Fibroblast of lung (primary cell): Measurements from ENCODE around the gene DNAAF1. TPM values are rescaled to one million over a fixed set of nuclear protein-coding genes. Genes with fewer than 3 reads are reported as not detected.
"Not testable (repeated sequence)": the region's sequence is repeated elsewhere in the genome, so short reads cannot be mapped to it uniquely, and the experiment has no call there.

ENCODE experiments used
- DNase-seq, 2 donors: peaks; one replicate each; pipeline versions ENCODE4 v3.0.0 to v3.0.0-alpha.2; 2010; ENCODE audit warnings: low read depth in 2 of 2
- H2AFZ ChIP-seq: 2 replicates; pipeline ENCODE4 v1.5.1; 2012; ENCODE audit warnings: low read length, control low read depth, inconsistent platforms
- H3K27ac ChIP-seq: 2 replicates; pipeline ENCODE4 v1.5.1; 2011; ENCODE audit warnings: low read length, control low read depth; ENCODE audit not compliant: insufficient read depth
- H3K27me3 ChIP-seq: 2 replicates; pipeline ENCODE4 v1.5.1; 2011; ENCODE audit warnings: mild to moderate bottlenecking, low read length; ENCODE audit not compliant: control insufficient read depth, insufficient read depth
- H3K36me3 ChIP-seq: 2 replicates; pipeline ENCODE4 v1.5.1; 2011; ENCODE audit warnings: low read length; ENCODE audit not compliant: control insufficient read depth, insufficient read depth
- H3K4me1 ChIP-seq: 2 replicates; pipeline ENCODE4 v1.5.1; 2011; ENCODE audit warnings: low read length; ENCODE audit not compliant: control insufficient read depth, insufficient read depth; ENCODE audit errors: extremely low read depth
- H3K4me2 ChIP-seq: 2 replicates; pipeline ENCODE4 v1.5.1; 2011; ENCODE audit warnings: low read length, control low read depth; ENCODE audit not compliant: insufficient read depth; ENCODE audit errors: extremely low read depth
- H3K4me3 ChIP-seq, 4 experiments: fragments of 200-600 bp in 1 of 4; sonication (generic) in 1 of 4; replicated peaks in 1 of 4; 2 replicates each; pipeline ENCODE4 v1.5.1; 2011 to 2016; ENCODE audit warnings: low read length in 4 of 4, low read depth in 3 of 4, mild to moderate bottlenecking in 3 of 4, control low read depth in 2 of 4, inconsistent platforms in 1 of 4, mixed read lengths in 1 of 4; ENCODE audit not compliant: insufficient read depth in 1 of 4; ENCODE audit errors: control extremely low read depth in 1 of 4
- H3K79me2 ChIP-seq: 2 replicates; pipeline ENCODE4 v1.5.1; 2012; ENCODE audit warnings: mild to moderate bottlenecking, low read length, inconsistent platforms; ENCODE audit not compliant: control insufficient read depth, insufficient read depth
- H3K9ac ChIP-seq: 2 replicates; pipeline ENCODE4 v1.5.1; 2011; ENCODE audit warnings: mild to moderate bottlenecking, low read length, control low read depth; ENCODE audit not compliant: insufficient read depth
- H3K9me3 ChIP-seq: 2 replicates; pipeline ENCODE4 v1.5.1; 2012; ENCODE audit warnings: low read depth, low read length; ENCODE audit not compliant: control insufficient read depth, insufficient read depth
- H4K20me1 ChIP-seq: 2 replicates; pipeline ENCODE4 v1.5.1; 2011; ENCODE audit warnings: low read length; ENCODE audit not compliant: control insufficient read depth, insufficient read depth; ENCODE audit errors: extremely low read depth
- EZH2 ChIP-seq: IDR thresholded peaks from 2 replicates; pipeline ENCODE4 v1.5.1; 2012; ENCODE audit warnings: low read length, control low read depth, mild to moderate bottlenecking; ENCODE audit errors: missing control alignments
- polyA plus RNA-seq, 2 donors: library from polyadenylated mRNA; depleted of rRNA in 1 of 2; stranded (reverse) in 1 of 2; unstranded in 1 of 2; fragments of >200 nt; gene quantifications; 2 replicates each; pipeline ENCODE4 v1.2.1, GENCODE V29; 2011 to 2012; ENCODE audit warnings: missing spikeins in 1 of 2
- total RNA-seq: library from RNA; depleted of rRNA; stranded (reverse); fragments of >200 nt; gene quantifications from 2 replicates; pipeline ENCODE4 v1.2.1, GENCODE V29; 2014
- TF ChIP-seq, protein P1 (sequence below), 2 donors: IDR thresholded peaks in 1 of 2; conservative IDR thresholded peaks in 1 of 2; 1 replicate in 1 of 2; 2 replicates in 1 of 2; pipeline ENCODE4 v1.5.1; 2011 to 2012; ENCODE audit warnings: low read length in 2 of 2, control low read depth in 1 of 2, inconsistent platforms in 1 of 2, low read depth in 1 of 2, mild to moderate bottlenecking in 1 of 2

Gene DNAAF1
- total and polyA plus RNA-seq, 2 donors (not counting 1 experiment from before 2014, with no cell fraction given): not detected

DNA sequence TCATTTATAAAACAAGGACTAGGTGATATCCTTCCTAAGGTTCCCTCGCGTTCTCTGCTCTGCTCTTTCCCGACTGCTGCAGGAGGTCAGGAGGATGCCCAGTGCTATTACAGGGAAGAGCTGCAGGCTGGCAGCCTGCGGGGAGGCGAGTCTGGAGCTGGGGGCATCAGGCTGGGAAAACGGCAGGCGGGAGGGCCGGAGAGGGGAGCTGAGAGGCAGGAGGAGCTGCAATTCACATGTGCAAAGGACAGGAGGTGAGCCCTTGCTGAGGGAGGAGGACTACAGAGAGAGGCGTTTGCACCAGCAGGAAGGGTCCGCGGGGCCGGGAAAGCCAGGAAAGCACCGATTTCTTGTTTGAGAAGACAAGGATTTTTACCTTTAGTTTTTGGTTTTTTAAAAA lies 54.0 kb downstream of the DNAAF1 start:
- Histone ChIP-seq H3K4me3 (no peak overlapping the region), H3K27ac (no peak overlapping the region), H3K36me3 (no peaks in the 10 kb centered on the region), H3K9ac (no peak overlapping the region), H3K27me3 (peaks cover 9% of the 10 kb centered on the region), H4K20me1 (no peaks in the 10 kb centered on the region), H3K9me3 (no peaks in the 10 kb centered on the region), H2AFZ (no peak overlapping the region), H3K4me1 (no peaks in the 10 kb centered on the region), H3K4me2 (no peak overlapping the region), H3K79me2 (no peaks in the 10 kb centered on the region)
- TF ChIP-seq EZH2: no peak
- TF ChIP-seq, protein P1, sequence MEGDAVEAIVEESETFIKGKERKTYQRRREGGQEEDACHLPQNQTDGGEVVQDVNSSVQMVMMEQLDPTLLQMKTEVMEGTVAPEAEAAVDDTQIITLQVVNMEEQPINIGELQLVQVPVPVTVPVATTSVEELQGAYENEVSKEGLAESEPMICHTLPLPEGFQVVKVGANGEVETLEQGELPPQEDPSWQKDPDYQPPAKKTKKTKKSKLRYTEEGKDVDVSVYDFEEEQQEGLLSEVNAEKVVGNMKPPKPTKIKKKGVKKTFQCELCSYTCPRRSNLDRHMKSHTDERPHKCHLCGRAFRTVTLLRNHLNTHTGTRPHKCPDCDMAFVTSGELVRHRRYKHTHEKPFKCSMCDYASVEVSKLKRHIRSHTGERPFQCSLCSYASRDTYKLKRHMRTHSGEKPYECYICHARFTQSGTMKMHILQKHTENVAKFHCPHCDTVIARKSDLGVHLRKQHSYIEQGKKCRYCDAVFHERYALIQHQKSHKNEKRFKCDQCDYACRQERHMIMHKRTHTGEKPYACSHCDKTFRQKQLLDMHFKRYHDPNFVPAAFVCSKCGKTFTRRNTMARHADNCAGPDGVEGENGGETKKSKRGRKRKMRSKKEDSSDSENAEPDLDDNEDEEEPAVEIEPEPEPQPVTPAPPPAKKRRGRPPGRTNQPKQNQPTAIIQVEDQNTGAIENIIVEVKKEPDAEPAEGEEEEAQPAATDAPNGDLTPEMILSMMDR (conservative IDR thresholded peaks at IDR 0.05 in 1 of 2, IDR thresholded peaks at IDR 0.05 in 1 of 2; ENCODE audit: low read depth in 1 of 2, low read length in 2 of 2): no peak
- DNase-seq: no peak

DNA sequence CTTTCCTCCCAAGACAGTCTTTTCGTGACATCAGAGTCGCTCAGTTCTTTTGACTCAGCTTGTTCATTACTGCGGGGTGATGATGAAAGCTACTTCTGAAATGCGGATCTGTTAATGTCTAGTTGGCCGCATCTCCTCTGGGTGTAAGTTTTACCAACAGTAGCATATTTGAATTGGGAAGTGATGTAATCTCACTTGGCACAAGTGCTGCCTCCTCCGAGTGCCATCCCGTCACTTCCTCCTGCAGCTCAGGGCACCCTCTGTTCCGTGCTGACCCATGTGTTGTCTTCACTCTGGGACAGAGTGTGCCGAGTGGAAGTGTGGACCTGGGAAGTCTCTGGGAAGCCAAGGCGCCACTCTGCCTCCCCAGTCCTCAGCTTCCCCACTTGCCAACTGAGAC lies 54.8 kb downstream of the DNAAF1 start:
- Histone ChIP-seq H3K4me2 (no peak overlapping the region), H2AFZ (no peak overlapping the region), H3K27ac (no peak overlapping the region), H3K9me3 (no peaks in the 10 kb centered on the region), H3K4me1 (no peaks in the 10 kb centered on the region), H3K9ac (no peak overlapping the region), H3K36me3 (no peaks in the 10 kb centered on the region), H3K4me3 (no peak overlapping the region), H3K79me2 (no peaks in the 10 kb centered on the region), H4K20me1 (no peaks in the 10 kb centered on the region), H3K27me3 (peaks cover 7% of the 10 kb centered on the region)
- TF ChIP-seq, protein P1 (conservative IDR thresholded peaks at IDR 0.05 in 1 of 2, IDR thresholded peaks at IDR 0.05 in 1 of 2; ENCODE audit: low read depth in 1 of 2, low read length in 2 of 2): no peak
- no peak for TF ChIP-seq EZH2
- DNase-seq: no peak

DNA sequence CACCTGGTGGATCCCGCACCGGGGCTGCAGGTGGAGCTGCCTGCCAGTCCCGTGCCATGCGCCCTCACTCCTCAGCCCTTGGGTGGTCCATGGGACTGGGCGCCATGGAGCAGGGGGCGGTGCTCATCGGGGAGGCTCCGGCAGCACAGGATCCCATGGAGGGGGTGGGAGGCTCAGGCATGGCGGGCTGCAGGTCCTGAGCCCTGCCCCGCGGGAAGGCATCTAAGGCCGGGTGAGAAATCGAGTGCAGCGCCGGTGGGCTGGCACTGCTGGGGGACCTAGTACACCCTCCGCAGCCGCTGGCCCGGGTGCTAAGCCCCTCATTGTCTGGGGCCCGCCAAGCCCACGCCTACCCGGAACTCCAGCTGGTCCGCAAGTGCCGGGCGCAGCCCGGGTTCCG lies 59.4 kb downstream of the DNAAF1 start:
- H2AFZ ChIP-seq, H4K20me1 ChIP-seq, H3K4me1 ChIP-seq, H3K36me3 ChIP-seq, H3K4me3 ChIP-seq, H3K27ac ChIP-seq, H3K4me2 ChIP-seq, H3K79me2 ChIP-seq, H3K9ac ChIP-seq, DNase-seq, H3K9me3 ChIP-seq: not testable (repeated sequence)
- peaks cover 11% of the 10 kb centered on the region for H3K27me3 ChIP-seq

- H3K27ac ChIP-seq, H3K27me3 ChIP-seq, H3K4me3 ChIP-seq, H3K4me1 ChIP-seq, H3K79me2 ChIP-seq, H3K36me3 ChIP-seq, H2AFZ ChIP-seq, H3K9me3 ChIP-seq, H4K20me1 ChIP-seq, DNase-seq, H3K4me2 ChIP-seq, H3K9ac ChIP-seq: not testable (repeated sequence)
Measured at GRCh38 chr16:84205123-84205522, 60.0 kb downstream of the DNAAF1 start.
